Fibroblast of lung (primary cell): ENCODE measurements around the gene OSTN. TPM values are rescaled to one million over a fixed set of nuclear protein-coding genes. Genes with fewer than 3 reads are reported as not detected.

Experiments
- DNase-seq, 2 donors: peaks; one replicate each; pipeline versions ENCODE4 v3.0.0 to v3.0.0-alpha.2; 2010; ENCODE audit warnings: low read depth in 2 of 2
- H2AFZ ChIP-seq: 2 replicates; pipeline ENCODE4 v1.5.1; 2012; ENCODE audit warnings: low read length, control low read depth, inconsistent platforms
- H3K27ac ChIP-seq: 2 replicates; pipeline ENCODE4 v1.5.1; 2011; ENCODE audit warnings: low read length, control low read depth; ENCODE audit not compliant: insufficient read depth
- H3K27me3 ChIP-seq: 2 replicates; pipeline ENCODE4 v1.5.1; 2011; ENCODE audit warnings: mild to moderate bottlenecking, low read length; ENCODE audit not compliant: control insufficient read depth, insufficient read depth
- H3K36me3 ChIP-seq: 2 replicates; pipeline ENCODE4 v1.5.1; 2011; ENCODE audit warnings: low read length; ENCODE audit not compliant: control insufficient read depth, insufficient read depth
- H3K4me1 ChIP-seq: 2 replicates; pipeline ENCODE4 v1.5.1; 2011; ENCODE audit warnings: low read length; ENCODE audit not compliant: control insufficient read depth, insufficient read depth; ENCODE audit errors: extremely low read depth
- H3K4me2 ChIP-seq: 2 replicates; pipeline ENCODE4 v1.5.1; 2011; ENCODE audit warnings: low read length, control low read depth; ENCODE audit not compliant: insufficient read depth; ENCODE audit errors: extremely low read depth
- H3K4me3 ChIP-seq, 4 experiments: fragments of 200-600 bp in 1 of 4; sonication (generic) in 1 of 4; replicated peaks in 1 of 4; 2 replicates each; pipeline ENCODE4 v1.5.1; 2011 to 2016; ENCODE audit warnings: low read length in 4 of 4, low read depth in 3 of 4, mild to moderate bottlenecking in 3 of 4, control low read depth in 2 of 4, inconsistent platforms in 1 of 4, mixed read lengths in 1 of 4; ENCODE audit not compliant: insufficient read depth in 1 of 4; ENCODE audit errors: control extremely low read depth in 1 of 4
- H3K79me2 ChIP-seq: 2 replicates; pipeline ENCODE4 v1.5.1; 2012; ENCODE audit warnings: mild to moderate bottlenecking, low read length, inconsistent platforms; ENCODE audit not compliant: control insufficient read depth, insufficient read depth
- H3K9ac ChIP-seq: 2 replicates; pipeline ENCODE4 v1.5.1; 2011; ENCODE audit warnings: mild to moderate bottlenecking, low read length, control low read depth; ENCODE audit not compliant: insufficient read depth
- H3K9me3 ChIP-seq: 2 replicates; pipeline ENCODE4 v1.5.1; 2012; ENCODE audit warnings: low read depth, low read length; ENCODE audit not compliant: control insufficient read depth, insufficient read depth
- H4K20me1 ChIP-seq: 2 replicates; pipeline ENCODE4 v1.5.1; 2011; ENCODE audit warnings: low read length; ENCODE audit not compliant: control insufficient read depth, insufficient read depth; ENCODE audit errors: extremely low read depth
- EZH2 ChIP-seq: IDR thresholded peaks from 2 replicates; pipeline ENCODE4 v1.5.1; 2012; ENCODE audit warnings: low read length, control low read depth, mild to moderate bottlenecking; ENCODE audit errors: missing control alignments
- polyA plus RNA-seq, 2 donors: library from polyadenylated mRNA; depleted of rRNA in 1 of 2; stranded (reverse) in 1 of 2; unstranded in 1 of 2; fragments of >200 nt; gene quantifications; 2 replicates each; pipeline ENCODE4 v1.2.1, GENCODE V29; 2011 to 2012; ENCODE audit warnings: missing spikeins in 1 of 2
- total RNA-seq: library from RNA; depleted of rRNA; stranded (reverse); fragments of >200 nt; gene quantifications from 2 replicates; pipeline ENCODE4 v1.2.1, GENCODE V29; 2014
- TF ChIP-seq, protein P1 (sequence below), 2 donors: IDR thresholded peaks in 1 of 2; conservative IDR thresholded peaks in 1 of 2; 1 replicate in 1 of 2; 2 replicates in 1 of 2; pipeline ENCODE4 v1.5.1; 2011 to 2012; ENCODE audit warnings: low read length in 2 of 2, control low read depth in 1 of 2, inconsistent platforms in 1 of 2, low read depth in 1 of 2, mild to moderate bottlenecking in 1 of 2

OSTN gene
- total and polyA plus RNA-seq, 2 donors (not counting 1 experiment from before 2014, with no cell fraction given): 0.34 to 31.9 TPM

DNA sequence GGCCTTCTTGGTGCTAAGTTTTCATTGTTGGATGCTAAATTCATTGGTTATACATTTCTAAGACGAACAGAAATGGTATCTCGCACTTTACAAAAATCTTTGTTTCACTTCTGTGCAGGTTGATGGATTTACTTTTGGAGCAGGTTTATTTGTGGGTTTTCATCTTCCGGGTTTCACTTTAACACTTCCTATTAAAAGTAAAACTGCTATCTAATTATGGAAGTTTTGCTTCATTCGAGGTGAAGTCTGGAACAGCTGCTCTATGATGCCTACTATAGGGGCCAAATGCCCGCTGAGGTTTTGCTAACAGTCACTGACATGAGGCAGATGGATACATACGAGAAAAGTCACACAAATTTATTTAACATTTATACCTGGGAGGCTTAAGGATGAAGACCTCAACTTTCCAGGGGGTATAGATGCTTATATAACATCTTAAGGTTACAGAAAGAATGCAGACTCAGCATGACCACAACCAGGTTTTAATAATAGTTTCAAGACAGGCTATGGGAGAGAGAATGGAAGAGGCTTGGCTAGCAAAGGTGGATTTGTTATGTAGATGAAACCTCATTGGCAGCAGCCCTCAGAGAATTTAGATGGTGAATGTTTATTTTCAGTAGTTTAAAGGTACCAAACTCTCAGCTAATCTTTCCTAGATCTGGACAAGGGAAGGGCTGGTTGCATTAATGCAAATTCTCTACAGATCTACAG, 54.2 kb downstream of the OSTN start:
- Histone ChIP-seq H3K4me3 (no peak overlapping the region), H3K79me2 (no peaks in the 10 kb centered on the region), H3K27me3 (no peaks in the 10 kb centered on the region), H4K20me1 (no peaks in the 10 kb centered on the region), H3K9me3 (no peaks in the 10 kb centered on the region), H3K27ac (no peak overlapping the region), H3K4me1 (no peaks in the 10 kb centered on the region), H2AFZ (no peak overlapping the region), H3K9ac (no peak overlapping the region), H3K4me2 (no peak overlapping the region), H3K36me3 (no peaks in the 10 kb centered on the region)
- no peak for DNase-seq
- TF ChIP-seq, protein P1, sequence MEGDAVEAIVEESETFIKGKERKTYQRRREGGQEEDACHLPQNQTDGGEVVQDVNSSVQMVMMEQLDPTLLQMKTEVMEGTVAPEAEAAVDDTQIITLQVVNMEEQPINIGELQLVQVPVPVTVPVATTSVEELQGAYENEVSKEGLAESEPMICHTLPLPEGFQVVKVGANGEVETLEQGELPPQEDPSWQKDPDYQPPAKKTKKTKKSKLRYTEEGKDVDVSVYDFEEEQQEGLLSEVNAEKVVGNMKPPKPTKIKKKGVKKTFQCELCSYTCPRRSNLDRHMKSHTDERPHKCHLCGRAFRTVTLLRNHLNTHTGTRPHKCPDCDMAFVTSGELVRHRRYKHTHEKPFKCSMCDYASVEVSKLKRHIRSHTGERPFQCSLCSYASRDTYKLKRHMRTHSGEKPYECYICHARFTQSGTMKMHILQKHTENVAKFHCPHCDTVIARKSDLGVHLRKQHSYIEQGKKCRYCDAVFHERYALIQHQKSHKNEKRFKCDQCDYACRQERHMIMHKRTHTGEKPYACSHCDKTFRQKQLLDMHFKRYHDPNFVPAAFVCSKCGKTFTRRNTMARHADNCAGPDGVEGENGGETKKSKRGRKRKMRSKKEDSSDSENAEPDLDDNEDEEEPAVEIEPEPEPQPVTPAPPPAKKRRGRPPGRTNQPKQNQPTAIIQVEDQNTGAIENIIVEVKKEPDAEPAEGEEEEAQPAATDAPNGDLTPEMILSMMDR (conservative IDR thresholded peaks at IDR 0.05 in 1 of 2, IDR thresholded peaks at IDR 0.05 in 1 of 2; ENCODE audit: low read depth in 1 of 2, low read length in 2 of 2): no peak
- no peak for TF ChIP-seq EZH2

DNA sequence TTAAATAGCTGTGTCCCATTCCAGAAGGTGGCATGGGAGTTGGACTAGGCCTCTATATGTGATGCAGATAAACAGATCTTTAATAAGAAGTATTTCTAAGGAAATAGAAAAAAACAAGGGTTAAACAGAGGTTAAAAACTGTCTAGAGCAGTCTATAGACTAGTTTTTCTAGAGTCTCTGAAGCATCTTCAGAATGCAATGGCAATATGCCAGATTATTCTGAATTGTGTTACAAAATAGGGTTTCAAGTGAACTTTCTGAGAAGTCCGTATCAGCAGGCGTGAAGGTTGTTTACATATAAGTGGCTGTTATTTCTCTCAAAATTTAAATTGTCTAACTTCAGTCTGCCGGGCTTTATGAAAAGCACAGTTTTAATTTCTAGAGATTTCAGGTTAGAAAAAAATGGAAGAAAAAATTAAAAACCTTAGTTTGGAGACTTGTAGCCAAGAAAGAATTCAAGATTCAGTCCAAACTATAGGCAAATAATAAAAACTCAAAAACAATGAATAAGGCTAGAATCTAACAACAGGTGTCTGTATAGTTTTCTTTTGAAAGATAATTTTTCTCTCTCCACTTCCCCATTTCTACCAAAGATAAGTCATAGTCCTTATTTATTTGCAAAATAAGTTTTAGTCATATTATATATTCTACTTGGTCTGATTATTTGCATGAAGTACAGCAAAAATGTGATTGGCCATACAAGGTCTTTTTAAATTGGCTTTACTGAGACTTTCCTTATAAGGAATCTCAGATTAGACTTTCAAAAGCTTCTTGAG, 55.2 kb downstream of the OSTN start:
- H3K27me3 ChIP-seq: no peaks in the 10 kb centered on the region
- no peak overlapping the region for H3K27ac ChIP-seq
- H3K4me2 ChIP-seq: no peak overlapping the region
- no peaks in the 10 kb centered on the region for H4K20me1 ChIP-seq
- peak; percentile 6 to 22 for DNase-seq
- no peak overlapping the region for H3K4me3 ChIP-seq
- TF ChIP-seq EZH2: no peak
- TF ChIP-seq, protein P1 (conservative IDR thresholded peaks at IDR 0.05 in 1 of 2, IDR thresholded peaks at IDR 0.05 in 1 of 2; ENCODE audit: low read depth in 1 of 2, low read length in 2 of 2): no peak
- H3K36me3 ChIP-seq: no peaks in the 10 kb centered on the region
- no peak overlapping the region for H3K9ac ChIP-seq
- H3K79me2 ChIP-seq: no peaks in the 10 kb centered on the region
- H3K9me3 ChIP-seq: no peaks in the 10 kb centered on the region
- no peak overlapping the region for H2AFZ ChIP-seq
- H3K4me1 ChIP-seq: no peaks in the 10 kb centered on the region

DNA sequence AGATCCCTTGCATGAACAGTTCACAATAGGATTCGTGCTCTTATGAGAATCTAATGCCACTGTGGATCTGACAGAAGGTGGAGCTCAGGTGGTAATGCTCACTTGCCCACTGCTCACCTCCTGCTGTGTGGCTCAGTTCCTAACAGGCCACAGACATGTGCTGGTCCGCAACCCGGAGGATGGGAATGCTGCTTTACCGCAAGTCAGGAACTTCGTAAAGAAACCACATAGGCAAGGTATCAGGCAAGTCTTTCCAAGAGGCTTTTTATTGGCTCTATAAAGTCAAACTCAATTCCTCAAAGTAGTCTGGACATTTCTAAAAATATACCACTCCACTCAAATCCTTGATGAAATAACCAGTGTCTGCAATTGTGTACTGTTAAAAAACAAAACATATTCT, 56.1 kb downstream of the OSTN start:
- Histone ChIP-seq H4K20me1 (no peaks in the 10 kb centered on the region), H3K4me3 (no peak overlapping the region), H3K79me2 (no peaks in the 10 kb centered on the region), H3K36me3 (no peaks in the 10 kb centered on the region), H3K27ac (no peak overlapping the region), H3K9ac (no peak overlapping the region), H3K27me3 (no peaks in the 10 kb centered on the region), H2AFZ (no peak overlapping the region), H3K9me3 (no peaks in the 10 kb centered on the region), H3K4me2 (no peak overlapping the region), H3K4me1 (no peaks in the 10 kb centered on the region)
- DNase-seq: peak in 1 of 2 donors; percentile 40
- no peak for TF ChIP-seq EZH2
- TF ChIP-seq, protein P1 (conservative IDR thresholded peaks at IDR 0.05 in 1 of 2, IDR thresholded peaks at IDR 0.05 in 1 of 2; ENCODE audit: low read depth in 1 of 2, low read length in 2 of 2): no peak
